GM19099 (cell line): Measurements from ENCODE around the gene ATCAY.

Experiments
- POLR2A ChIP-seq: IDR thresholded peaks from 3 replicates; pipeline ENCODE4 v1.6.1; 2011; ENCODE audit warnings: low read depth; ENCODE audit not compliant: insufficient read length; ENCODE audit errors: extremely low read depth

ATCAY gene

GRCh38 chr19:3879656-3880055 is 829 bp upstream of the ATCAY start:
- TF ChIP-seq POLR2A: no peak

- TF ChIP-seq POLR2A: no peak
Measured at GRCh38 chr19:3881272-3882040, 971 bp downstream of the ATCAY start.

GRCh38 chr19:3882041-3882384 is 1.5 kb downstream of the ATCAY start:
- TF ChIP-seq POLR2A: no peak

GRCh38 chr19:3890591-3890990 is 10.1 kb downstream of the ATCAY start:
- TF ChIP-seq POLR2A: no peak

GRCh38 chr19:3893509-3894179 is 13.2 kb downstream of the ATCAY start:
- TF ChIP-seq POLR2A: no peak

GRCh38 chr19:3895788-3896187 is 15.3 kb downstream of the ATCAY start:
- no peak for TF ChIP-seq POLR2A

- TF ChIP-seq POLR2A: no peak
Measured at GRCh38 chr19:3897936-3898335, 17.5 kb downstream of the ATCAY start.

GRCh38 chr19:3898426-3898825 is 17.9 kb downstream of the ATCAY start:
- TF ChIP-seq POLR2A: no peak

- TF ChIP-seq POLR2A: no peak
Measured at GRCh38 chr19:3899531-3900294, 19.2 kb downstream of the ATCAY start.

- TF ChIP-seq POLR2A: no peak
Measured at GRCh38 chr19:3902317-3902973, 22.0 kb downstream of the ATCAY start.

- TF ChIP-seq POLR2A: no peak
Measured at GRCh38 chr19:3904233-3904632, 23.7 kb downstream of the ATCAY start.

GRCh38 chr19:3907626-3908265 is 27.3 kb downstream of the ATCAY start:
- no peak for TF ChIP-seq POLR2A

- no peak for TF ChIP-seq POLR2A
Measured at GRCh38 chr19:3908266-3909054, 28.0 kb downstream of the ATCAY start.

- no peak for TF ChIP-seq POLR2A
Measured at GRCh38 chr19:3910105-3910504, 29.6 kb downstream of the ATCAY start.
